Smooth muscle cell (in vitro differentiated cells): ENCODE measurements around the gene TOR3A. TPM values are rescaled to one million over a fixed set of nuclear protein-coding genes. Genes with fewer than 3 reads are reported as not detected.

Source experiments
- DNase-seq: peaks from one replicate; lab custom pipeline; 2025; ENCODE audit not compliant: unreplicated experiment; lab: John Stamatoyannopoulos, UW
- H2AFZ ChIP-seq: fragments of 200-600 bp; sonication (generic); 2 replicates; pipeline ENCODE4 v1.6.0; 2016; ENCODE audit warnings: antibody characterized with exemption, low read depth, mild to moderate bottlenecking
- H3F3A ChIP-seq: fragments of 200-600 bp; sonication (generic); 2 replicates; pipeline ENCODE4 v1.6.0; 2017; ENCODE audit warnings: antibody characterized with exemption, low read depth
- H3K27ac ChIP-seq: fragments of 200-600 bp; sonication (generic); 2 replicates; pipeline ENCODE4 v1.5.1; 2016; ENCODE audit warnings: low read depth, mild to moderate bottlenecking
- H3K27me3 ChIP-seq: fragments of 200-600 bp; sonication (generic); 2 replicates; pipeline ENCODE4 v1.6.1; 2016; ENCODE audit warnings: low read depth, mild to moderate bottlenecking
- H3K36me3 ChIP-seq: fragments of 200-600 bp; sonication (generic); 2 replicates; pipeline ENCODE4 v1.5.1; 2016; ENCODE audit warnings: low read depth
- H3K4me1 ChIP-seq: fragments of 200-600 bp; sonication (generic); 2 replicates; pipeline ENCODE4 v1.5.1; 2016; ENCODE audit warnings: low read depth
- H3K4me2 ChIP-seq: fragments of 200-600 bp; sonication (generic); 2 replicates; pipeline ENCODE4 v1.6.0; 2016; ENCODE audit warnings: mild to moderate bottlenecking
- H3K4me3 ChIP-seq: fragments of 200-600 bp; sonication (generic); 2 replicates; pipeline ENCODE4 v1.5.1; 2016; ENCODE audit warnings: mild to moderate bottlenecking
- H3K79me2 ChIP-seq: fragments of 200-600 bp; sonication (generic); 2 replicates; pipeline ENCODE4 v1.6.0; 2016; ENCODE audit warnings: low read depth, mild to moderate bottlenecking
- H3K9ac ChIP-seq: fragments of 200-600 bp; sonication (generic); 2 replicates; pipeline ENCODE4 v1.6.0; 2016; ENCODE audit warnings: low read depth
- H3K9me3 ChIP-seq: fragments of 200-600 bp; sonication (generic); replicated peaks from 2 replicates; pipeline ENCODE4 v1.5.1; 2016; ENCODE audit warnings: low read depth
- H4K20me1 ChIP-seq: fragments of 200-600 bp; sonication (generic); 2 replicates; pipeline ENCODE4 v1.6.0; 2016; ENCODE audit warnings: low read depth
- CTCF ChIP-seq: fragments of 200-600 bp; sonication (generic); IDR thresholded peaks from 2 replicates; pipeline ENCODE4 v1.5.1; 2017; ENCODE audit warnings: borderline replicate concordance, mild to moderate bottlenecking, antibody characterized with exemption; ENCODE audit not compliant: insufficient read depth, poor library complexity, severe bottlenecking
- whole genome bisulfite sequencing: methylation state at CpG from one replicate; pipeline ENCODE4 v1.1.7; 2016; ENCODE audit warnings: low lambda C conversion rate; 5-methylcytosine and 5-hydroxymethylcytosine counted together
- polyA plus RNA-seq: library from polyadenylated mRNA; unstranded; fragments of >200 nt; fragmentation: Nextera tagmentation; extraction: Ambion mirVana; gene quantifications from 2 replicates; pipeline ENCODE4 v1.2.1, GENCODE V29; 2016
- total RNA-seq: library from RNA; depleted of rRNA; stranded (reverse); fragments of >200 nt; gene quantifications from 2 replicates; pipeline ENCODE4 v1.2.3, GENCODE V29; 2014

The TOR3A gene
- total and polyA plus RNA-seq, 2 experiments from 2014 or later = 13.0 to 16.6 TPM

- H3K4me3 ChIP-seq = no peak overlapping the region
- no peak overlapping the region for H2AFZ ChIP-seq
- no peaks in the 10 kb centered on the region for H3K4me1 ChIP-seq
- H4K20me1 ChIP-seq = no peaks in the 10 kb centered on the region
- no peaks in the 10 kb centered on the region for H3F3A ChIP-seq
- H3K27ac ChIP-seq = no peak overlapping the region
- H3K36me3 ChIP-seq = peaks cover 9% of the 10 kb centered on the region
- H3K4me2 ChIP-seq = no peak overlapping the region
- WGBS = 91% methylated on average over 16 of the region's 16 CpGs
- H3K27me3 ChIP-seq = no peaks in the 10 kb centered on the region
- no peaks in the 10 kb centered on the region for H3K79me2 ChIP-seq
- H3K9me3 ChIP-seq = no peaks in the 10 kb centered on the region
- H3K9ac ChIP-seq = no peak overlapping the region
- DNase-seq = no peak
- TF ChIP-seq CTCF = no peak
These were observed 8.1 kb downstream of the TOR3A start for GRCh38 chr1:179089827-179090482.

DNA sequence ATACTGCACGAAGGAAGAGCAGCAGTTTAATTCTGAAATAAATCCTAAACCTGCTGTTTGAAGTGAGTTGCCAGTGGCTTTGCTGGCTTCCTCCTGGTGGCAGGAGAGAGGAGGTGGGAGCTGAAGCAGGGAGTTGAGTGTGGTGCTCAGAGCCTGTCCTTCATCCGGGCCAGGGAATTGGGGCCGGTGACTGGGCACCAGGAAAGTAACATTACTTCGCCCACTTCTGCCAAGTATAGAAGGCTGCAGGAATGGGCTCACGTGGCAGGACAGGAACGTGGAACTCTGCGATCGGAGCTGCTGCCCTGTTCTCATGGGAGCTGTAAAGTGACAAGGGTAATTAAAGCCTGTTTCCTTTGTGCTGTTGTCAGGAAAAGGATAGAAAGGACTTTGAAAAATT, 8.7 kb downstream of the TOR3A start:
- DNase-seq = no peak
- 93% methylated on average over 8 of the region's 8 CpGs for WGBS
- no peaks in the 10 kb centered on the region for H4K20me1 ChIP-seq
- H3K4me3 ChIP-seq = no peak overlapping the region
- no peak overlapping the region for H3K4me2 ChIP-seq
- no peak overlapping the region for H2AFZ ChIP-seq
- TF ChIP-seq CTCF = no peak
- peaks cover 15% of the 10 kb centered on the region for H3K36me3 ChIP-seq
- no peaks in the 10 kb centered on the region for H3K27me3 ChIP-seq
- no peak overlapping the region for H3K27ac ChIP-seq
- H3K9ac ChIP-seq = no peak overlapping the region
- no peaks in the 10 kb centered on the region for H3K4me1 ChIP-seq
- H3F3A ChIP-seq = no peaks in the 10 kb centered on the region
- no peaks in the 10 kb centered on the region for H3K79me2 ChIP-seq
- H3K9me3 ChIP-seq = no peaks in the 10 kb centered on the region

DNA sequence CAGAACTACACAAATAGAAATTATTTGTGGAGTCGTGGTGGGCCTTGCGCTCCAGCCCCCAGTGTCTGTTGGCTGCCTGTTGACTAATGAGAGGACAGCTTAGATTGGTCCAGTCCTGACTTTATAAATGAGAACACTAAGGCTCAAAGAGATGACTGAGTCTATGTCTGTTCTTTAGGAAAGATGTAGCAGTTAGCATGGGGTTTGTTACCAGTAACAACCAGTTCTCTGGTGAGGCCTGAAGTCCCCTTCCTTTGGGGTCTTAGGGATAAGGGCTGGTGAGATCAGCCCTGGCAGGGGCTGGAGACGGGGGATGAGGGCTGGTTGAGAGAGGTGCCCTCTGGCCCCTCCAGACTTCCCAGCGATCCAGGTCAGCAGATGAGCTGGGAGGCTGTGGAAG, 9.1 kb downstream of the TOR3A start:
- H3K27me3 ChIP-seq = no peaks in the 10 kb centered on the region
- H3K36me3 ChIP-seq = peaks cover 16% of the 10 kb centered on the region
- no peak for DNase-seq
- no peaks in the 10 kb centered on the region for H3K9me3 ChIP-seq
- no peak overlapping the region for H3K4me2 ChIP-seq
- no peaks in the 10 kb centered on the region for H3F3A ChIP-seq
- no peaks in the 10 kb centered on the region for H3K79me2 ChIP-seq
- no peak overlapping the region for H2AFZ ChIP-seq
- H3K4me1 ChIP-seq = no peaks in the 10 kb centered on the region
- WGBS = 99% methylated on average over 4 of the region's 4 CpGs
- H4K20me1 ChIP-seq = no peaks in the 10 kb centered on the region
- no peak overlapping the region for H3K9ac ChIP-seq
- H3K4me3 ChIP-seq = no peak overlapping the region
- TF ChIP-seq CTCF = no peak
- no peak overlapping the region for H3K27ac ChIP-seq

DNA sequence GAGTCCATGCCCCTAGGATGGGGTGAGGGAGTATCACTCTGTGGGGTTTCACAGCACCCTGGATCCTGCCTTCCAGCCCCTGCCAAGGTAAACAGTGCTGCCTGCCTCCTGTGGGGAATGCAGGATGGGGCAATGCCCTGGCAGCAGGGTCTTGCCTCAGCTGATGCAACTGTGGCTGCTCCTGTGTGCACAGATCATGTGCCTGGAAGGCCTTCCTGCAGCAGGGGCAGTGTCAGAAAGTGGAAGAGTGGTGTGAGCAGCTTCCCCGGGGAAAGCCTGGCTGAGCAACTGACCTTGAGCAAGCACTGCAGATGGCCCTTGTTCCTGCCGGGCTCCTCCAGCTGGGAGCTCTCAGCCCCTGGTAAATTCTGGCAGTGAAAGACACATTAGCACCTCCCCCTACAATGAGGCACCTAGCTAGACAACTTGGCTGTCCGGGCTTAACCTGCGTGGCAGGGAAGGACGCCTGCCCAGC, 9.9 kb downstream of the TOR3A start:
- no peak overlapping the region for H3K9ac ChIP-seq
- H3K36me3 ChIP-seq = peaks cover 16% of the 10 kb centered on the region
- H3K27ac ChIP-seq = no peak overlapping the region
- no peaks in the 10 kb centered on the region for H4K20me1 ChIP-seq
- no peak overlapping the region for H2AFZ ChIP-seq
- H3K27me3 ChIP-seq = no peaks in the 10 kb centered on the region
- H3F3A ChIP-seq = no peaks in the 10 kb centered on the region
- no peak for TF ChIP-seq CTCF
- no peaks in the 10 kb centered on the region for H3K79me2 ChIP-seq
- H3K4me2 ChIP-seq = no peak overlapping the region
- no peak for DNase-seq
- H3K9me3 ChIP-seq = no peaks in the 10 kb centered on the region
- no peak overlapping the region for H3K4me3 ChIP-seq
- H3K4me1 ChIP-seq = no peaks in the 10 kb centered on the region
- WGBS = 92% methylated on average over 5 of the region's 5 CpGs
